Karpas-422 (cell line): Measurements from ENCODE around the gene HOXB6. TPM values are rescaled to one million over a fixed set of nuclear protein-coding genes. Genes with fewer than 3 reads are reported as not detected.
A peak's percentile ranks its signal among the peaks of the same experiment; 100 is the strongest.

Experiments
- DNase-seq: peaks from one replicate; pipeline ENCODE4 v3.0.0-alpha.2; 2015
- H2AFZ ChIP-seq: fragments of 200-600 bp; sonication (generic); 2 replicates; pipeline ENCODE4 v1.6.1; 2014; ENCODE audit warnings: antibody characterized with exemption, low read length, mixed read lengths
- H3K27ac ChIP-seq: fragments of 200-600 bp; sonication (generic); 2 replicates; pipeline ENCODE4 v1.5.1; 2014; ENCODE audit warnings: mild to moderate bottlenecking, low read length, moderate library complexity
- H3K27me3 ChIP-seq: fragments of 200-600 bp; sonication (generic); 2 replicates; pipeline ENCODE4 v1.6.1; 2014; ENCODE audit warnings: low read length, mixed read lengths
- H3K36me3 ChIP-seq: fragments of 200-600 bp; sonication (generic); 2 replicates; pipeline ENCODE4 v1.6.1; 2014; ENCODE audit warnings: low read length, mixed read lengths; ENCODE audit not compliant: insufficient read depth
- H3K4me1 ChIP-seq: fragments of 200-600 bp; sonication (generic); 2 replicates; pipeline ENCODE4 v1.6.1; 2014; ENCODE audit warnings: mild to moderate bottlenecking, low read length, mixed read lengths
- H3K4me2 ChIP-seq: fragments of 200-600 bp; sonication (generic); 2 replicates; pipeline ENCODE4 v1.6.1; 2014; ENCODE audit warnings: low read length, low read depth, mild to moderate bottlenecking; ENCODE audit not compliant: poor library complexity, severe bottlenecking
- H3K4me3 ChIP-seq: fragments of 200-600 bp; sonication (generic); 2 replicates; pipeline ENCODE4 v1.5.1; 2014; ENCODE audit warnings: mild to moderate bottlenecking, antibody characterized with exemption, low read length, mixed read lengths
- H3K79me2 ChIP-seq: fragments of 200-600 bp; sonication (generic); 2 replicates; pipeline ENCODE4 v1.6.1; 2014; ENCODE audit warnings: mild to moderate bottlenecking, low read length, mixed read lengths
- H3K9ac ChIP-seq: fragments of 200-600 bp; sonication (generic); 2 replicates; pipeline ENCODE4 v1.6.0; 2014; ENCODE audit warnings: low read length
- H3K9me2 ChIP-seq: fragments of 200-600 bp; sonication (generic), shearing (Covaris generic); replicated peaks from 2 replicates; pipeline ENCODE4 v1.6.0; 2014; ENCODE audit warnings: mild to moderate bottlenecking, low read length, moderate library complexity; ENCODE audit not compliant: insufficient read depth
- H3K9me3 ChIP-seq: fragments of 300-700, 200-600 bp; sonication (generic); 2 replicates; pipeline ENCODE4 v1.6.1; 2014; ENCODE audit warnings: low read length, mixed read lengths
- H4K20me1 ChIP-seq: fragments of 200-600 bp; sonication (generic); 2 replicates; pipeline ENCODE4 v1.6.1; 2014; ENCODE audit warnings: mild to moderate bottlenecking, antibody characterized with exemption, low read length, low read depth; ENCODE audit not compliant: insufficient read depth
- total RNA-seq: library from RNA; depleted of rRNA; stranded (reverse); fragments of >200 nt; shearing (Covaris generic); gene quantifications from 2 replicates; pipeline ENCODE4 v1.2.3, GENCODE V29; 2014; ENCODE audit warnings: low replicate concordance

Gene HOXB6
- total RNA-seq, 1 experiment from 2014 or later = 0.48 TPM

GRCh38 chr17:48577946-48578615 is 26.7 kb downstream of the HOXB6 start, which contains the start of gene HOXB4:
Gene HOXB4 (minus strand): TSS chr17:48578350. CDS start chr17:48578319, 31 bp downstream.
- Histone ChIP-seq H4K20me1 (no peaks in the 10 kb centered on the region), H3K36me3 (no peaks in the 10 kb centered on the region), H3K4me3 (peak within 1 kb of the TSS; percentile 89), H3K79me2 (peaks cover 4% of the 10 kb centered on the region; the same call in 1 of the 2 replicates), H3K4me2 (peak within 1 kb of the TSS; percentile 97), H3K9me3 (no peaks in the 10 kb centered on the region), H3K4me1 (peaks cover 22% of the 10 kb centered on the region), H2AFZ (peak within 1 kb of the TSS; percentile 98), H3K27ac (no peak within 1 kb of the TSS), H3K27me3 (no peaks in the 10 kb centered on the region), H3K9ac (peak within 1 kb of the TSS; percentile 86), H3K9me2 (no peaks in the 10 kb centered on the region)
- peak; percentile 92 for DNase-seq

GRCh38 chr17:48577330-48577945 is 27.3 kb downstream of the HOXB6 start:
- no peaks in the 10 kb centered on the region for H3K36me3 ChIP-seq
- peaks cover 22% of the 10 kb centered on the region for H3K4me1 ChIP-seq
- H3K4me3 ChIP-seq = peak overlapping the region; percentile 89
- H2AFZ ChIP-seq = peak overlapping the region; percentile 92
- no peaks in the 10 kb centered on the region for H3K9me3 ChIP-seq
- H4K20me1 ChIP-seq = no peaks in the 10 kb centered on the region
- H3K79me2 ChIP-seq = peaks cover 4% of the 10 kb centered on the region; the same call in 1 of the 2 replicates
- peak overlapping the region; percentile 85 for H3K9ac ChIP-seq
- H3K4me2 ChIP-seq = peak overlapping the region; percentile 97
- H3K9me2 ChIP-seq = no peaks in the 10 kb centered on the region
- peak; percentile 62 for DNase-seq
- H3K27me3 ChIP-seq = no peaks in the 10 kb centered on the region
- H3K27ac ChIP-seq = no peak overlapping the region

- Histone ChIP-seq H3K4me2 (peak overlapping the region; percentile 97), H3K36me3 (no peaks in the 10 kb centered on the region), H3K79me2 (peaks cover 4% of the 10 kb centered on the region; the same call in 1 of the 2 replicates), H3K9ac (peak overlapping the region; percentile 85), H3K27me3 (no peaks in the 10 kb centered on the region), H3K4me1 (peaks cover 19% of the 10 kb centered on the region), H3K4me3 (peak overlapping the region; percentile 89), H3K9me2 (no peaks in the 10 kb centered on the region), H3K9me3 (no peaks in the 10 kb centered on the region), H4K20me1 (no peaks in the 10 kb centered on the region), H3K27ac (no peak overlapping the region), H2AFZ (no peak overlapping the region; the same call in 1 of the 2 replicates)
- no peak for DNase-seq
These were observed 28.1 kb downstream of the HOXB6 start for GRCh38 chr17:48576479-48577309.

GRCh38 chr17:48575673-48576478 is 28.9 kb downstream of the HOXB6 start:
- Histone ChIP-seq H3K79me2 (peaks cover 4% of the 10 kb centered on the region; the same call in 1 of the 2 replicates), H3K9ac (no peak overlapping the region)
- DNase-seq = no peak

GRCh38 chr17:48575066-48575582 is 29.7 kb downstream of the HOXB6 start:
- H2AFZ ChIP-seq = no peak overlapping the region
- H3K79me2 ChIP-seq = peaks cover 4% of the 10 kb centered on the region; the same call in 1 of the 2 replicates
- H3K9me2 ChIP-seq = no peaks in the 10 kb centered on the region
- peaks cover 19% of the 10 kb centered on the region for H3K4me1 ChIP-seq
- no peaks in the 10 kb centered on the region for H3K27me3 ChIP-seq
- H3K27ac ChIP-seq = no peak overlapping the region
- DNase-seq = no peak
- no peaks in the 10 kb centered on the region for H3K9me3 ChIP-seq
- no peak overlapping the region for H3K9ac ChIP-seq
- no peak overlapping the region for H3K4me2 ChIP-seq
- H3K4me3 ChIP-seq = no peak overlapping the region
- no peaks in the 10 kb centered on the region for H4K20me1 ChIP-seq
- H3K36me3 ChIP-seq = no peaks in the 10 kb centered on the region

More at GRCh38 chr17:48575673-48576478, 28.9 kb downstream of the HOXB6 start:
- H3K9me2 ChIP-seq = no peaks in the 10 kb centered on the region
- no peaks in the 10 kb centered on the region for H3K9me3 ChIP-seq
- no peaks in the 10 kb centered on the region for H4K20me1 ChIP-seq
- no peaks in the 10 kb centered on the region for H3K36me3 ChIP-seq
- H3K4me1 ChIP-seq = peaks cover 19% of the 10 kb centered on the region
- H3K4me3 ChIP-seq = no peak overlapping the region
- H3K4me2 ChIP-seq = no peak overlapping the region
- H3K27ac ChIP-seq = no peak overlapping the region
- H2AFZ ChIP-seq = no peak overlapping the region
- no peaks in the 10 kb centered on the region for H3K27me3 ChIP-seq

GRCh38 chr17:48574505-48575065 is 30.2 kb downstream of the HOXB6 start:
- no peak for DNase-seq
- Histone ChIP-seq H3K27ac (no peak overlapping the region), H3K4me3 (no peak overlapping the region), H3K36me3 (no peaks in the 10 kb centered on the region), H3K9me3 (no peaks in the 10 kb centered on the region), H3K27me3 (no peaks in the 10 kb centered on the region), H3K9ac (no peak overlapping the region), H3K4me1 (peaks cover 19% of the 10 kb centered on the region), H4K20me1 (no peaks in the 10 kb centered on the region), H3K9me2 (no peaks in the 10 kb centered on the region), H2AFZ (no peak overlapping the region), H3K4me2 (no peak overlapping the region), H3K79me2 (peaks cover 4% of the 10 kb centered on the region; the same call in 1 of the 2 replicates)

- no peaks in the 10 kb centered on the region for H3K36me3 ChIP-seq
- no peak overlapping the region for H3K27ac ChIP-seq
- no peak overlapping the region for H2AFZ ChIP-seq
- DNase-seq = no peak
- H4K20me1 ChIP-seq = no peaks in the 10 kb centered on the region
- no peaks in the 10 kb centered on the region for H3K9me2 ChIP-seq
- no peak overlapping the region for H3K9ac ChIP-seq
- H3K4me2 ChIP-seq = no peak overlapping the region
- no peak overlapping the region for H3K4me3 ChIP-seq
- peaks cover under 1% of the 10 kb centered on the region for H3K4me1 ChIP-seq
- H3K9me3 ChIP-seq = no peaks in the 10 kb centered on the region
- H3K27me3 ChIP-seq = no peaks in the 10 kb centered on the region
- H3K79me2 ChIP-seq = no peaks in the 10 kb centered on the region
These were observed 32.9 kb downstream of the HOXB6 start for GRCh38 chr17:48571826-48572417.
